PFSK-1 (cell line): ENCODE results near the gene LIX1.

Source experiments
- FOXP2 ChIP-seq: optimal IDR thresholded peaks from 2 replicates; pipeline ENCODE3; 2011; ENCODE audit warnings: borderline replicate concordance, control low read depth, inconsistent platforms; ENCODE audit not compliant: insufficient read depth; ENCODE audit errors: extremely low read length, extremely low read depth
- POLR2AphosphoS5 ChIP-seq: IDR thresholded peaks from 2 replicates; pipeline ENCODE4 v1.6.1; 2012; ENCODE audit warnings: low read depth, mild to moderate bottlenecking, control low read depth, low read length, moderate library complexity
- SIN3A ChIP-seq: IDR thresholded peaks from 2 replicates; pipeline ENCODE4 v1.6.1; 2012; ENCODE audit warnings: mild to moderate bottlenecking, low read length, moderate library complexity, borderline replicate concordance; ENCODE audit not compliant: insufficient read depth
- TAF1 ChIP-seq: IDR thresholded peaks from 2 replicates; pipeline ENCODE4 v1.6.1; 2012; ENCODE audit warnings: low read length, control low read depth, borderline replicate concordance; ENCODE audit not compliant: insufficient read depth
- TF ChIP-seq, protein P1 (sequence below), 2 experiments: IDR thresholded peaks; 2 replicates each; pipeline versions ENCODE4 v1.6.1 to v1.8.0; 2011 to 2012; ENCODE audit warnings: low read depth in 2 of 2, low read length in 2 of 2, control low read depth in 1 of 2, inconsistent platforms in 1 of 2, mild to moderate bottlenecking in 1 of 2, moderate library complexity in 1 of 2; ENCODE audit not compliant: insufficient read depth in 1 of 2

DNA sequence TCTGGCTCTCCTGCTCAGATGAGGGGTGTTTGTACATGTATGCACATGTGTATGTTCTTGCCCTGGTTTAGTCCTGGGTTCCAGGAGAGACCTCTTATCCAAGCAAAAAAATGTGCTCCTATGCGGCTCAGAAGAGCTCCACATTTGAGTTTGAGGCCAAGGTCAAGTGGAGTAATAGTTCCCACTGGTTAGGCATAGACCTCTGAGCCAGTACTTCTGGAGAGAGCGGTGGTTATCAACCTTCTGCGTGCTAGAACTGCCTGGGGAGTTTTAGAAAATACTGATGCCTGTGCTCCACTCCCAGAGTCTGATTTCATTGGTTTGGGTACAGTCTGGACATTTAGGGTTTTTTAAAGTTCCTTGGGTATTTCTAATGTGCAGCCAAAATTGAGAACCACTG lies 51.5 kb downstream of the LIX1 start:
- TF ChIP-seq POLR2AphosphoS5 (no peak), SIN3A (no peak), TAF1 (no peak), FOXP2 (no peak)
- TF ChIP-seq, protein P1, sequence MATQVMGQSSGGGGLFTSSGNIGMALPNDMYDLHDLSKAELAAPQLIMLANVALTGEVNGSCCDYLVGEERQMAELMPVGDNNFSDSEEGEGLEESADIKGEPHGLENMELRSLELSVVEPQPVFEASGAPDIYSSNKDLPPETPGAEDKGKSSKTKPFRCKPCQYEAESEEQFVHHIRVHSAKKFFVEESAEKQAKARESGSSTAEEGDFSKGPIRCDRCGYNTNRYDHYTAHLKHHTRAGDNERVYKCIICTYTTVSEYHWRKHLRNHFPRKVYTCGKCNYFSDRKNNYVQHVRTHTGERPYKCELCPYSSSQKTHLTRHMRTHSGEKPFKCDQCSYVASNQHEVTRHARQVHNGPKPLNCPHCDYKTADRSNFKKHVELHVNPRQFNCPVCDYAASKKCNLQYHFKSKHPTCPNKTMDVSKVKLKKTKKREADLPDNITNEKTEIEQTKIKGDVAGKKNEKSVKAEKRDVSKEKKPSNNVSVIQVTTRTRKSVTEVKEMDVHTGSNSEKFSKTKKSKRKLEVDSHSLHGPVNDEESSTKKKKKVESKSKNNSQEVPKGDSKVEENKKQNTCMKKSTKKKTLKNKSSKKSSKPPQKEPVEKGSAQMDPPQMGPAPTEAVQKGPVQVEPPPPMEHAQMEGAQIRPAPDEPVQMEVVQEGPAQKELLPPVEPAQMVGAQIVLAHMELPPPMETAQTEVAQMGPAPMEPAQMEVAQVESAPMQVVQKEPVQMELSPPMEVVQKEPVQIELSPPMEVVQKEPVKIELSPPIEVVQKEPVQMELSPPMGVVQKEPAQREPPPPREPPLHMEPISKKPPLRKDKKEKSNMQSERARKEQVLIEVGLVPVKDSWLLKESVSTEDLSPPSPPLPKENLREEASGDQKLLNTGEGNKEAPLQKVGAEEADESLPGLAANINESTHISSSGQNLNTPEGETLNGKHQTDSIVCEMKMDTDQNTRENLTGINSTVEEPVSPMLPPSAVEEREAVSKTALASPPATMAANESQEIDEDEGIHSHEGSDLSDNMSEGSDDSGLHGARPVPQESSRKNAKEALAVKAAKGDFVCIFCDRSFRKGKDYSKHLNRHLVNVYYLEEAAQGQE (IDR thresholded peaks at IDR 0.05; ENCODE audit: insufficient read depth in 1 of 2, low read depth in 2 of 2, low read length in 2 of 2): no peak
